ENCODE data around the gene PRR33. TPM values are rescaled to one million over a fixed set of nuclear protein-coding genes. Genes with fewer than 3 reads are reported as not detected.
A peak's percentile ranks its signal among the peaks of the same experiment; 100 is the strongest.
"Not testable (repeated sequence)": the region's sequence is repeated elsewhere in the genome, so short reads cannot be mapped to it uniquely, and the experiment has no call there.

PRR33 gene
- polyA plus RNA-seq (2013) = 7.8 TPM

DNA sequence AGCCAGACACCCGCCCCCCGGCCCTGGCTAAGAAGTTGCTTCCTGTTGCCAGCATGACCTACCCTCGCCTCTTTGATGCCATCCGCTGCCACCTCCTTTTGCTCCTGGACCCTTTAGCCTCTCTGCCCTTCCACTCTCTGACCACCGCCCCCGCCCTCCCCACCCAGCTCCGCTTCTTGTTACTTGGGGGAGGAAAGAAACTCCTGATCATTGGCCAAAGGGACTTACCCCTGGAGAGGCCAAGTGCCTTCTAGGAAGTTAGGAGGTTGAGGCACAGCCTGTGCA lies at the start of gene PRR33:
Gene PRR33 (minus strand): TSS at position 65 of the 285 bp plus-strand sequence. CDS start 1,311 bp downstream, outside the sequence.
- CTCF ChIA-PET = interaction anchor here (0.8 to 5.5 kb wide), 7 partner anchors 9 to 55 kb away, joined by 3 to 53 read pairs (median 4); partner anchors contain the start of genes MRPL23 and TNNT3
- H3K4me1 ChIP-seq (ENCODE audit: control extremely low read depth in 1 of 4, control insufficient read depth in 4 of 4, insufficient read depth in 4 of 4, low read length in 3 of 4) = peaks cover 7 to 83% (median 63%) of the 10 kb centered on the region in 4 experiments
- POLR2A ChIA-PET = interaction anchor here (0.8 to 2.3 kb wide), 4 partner anchors 26 to 55 kb away, joined by 4 to 7 read pairs (median 6); no protein-coding TSS in a partner anchor
- peaks cover 0 to 5% (median 2%) of the 10 kb centered on the region in 4 experiments for H3K36me3 ChIP-seq (ENCODE audit: control insufficient read depth in 4 of 4, insufficient read depth in 4 of 4, low read length in 3 of 4)
- peak within 1 kb of the TSS; percentile 43 to 87 (median 71) for H3K4me3 ChIP-seq (ENCODE audit: control insufficient read depth in 1 of 7, extremely low read depth in 1 of 7, insufficient read depth in 4 of 7, low read depth in 2 of 7, low read length in 6 of 7)
- WGBS (ENCODE audit: insufficient coverage) = 0% methylated on average over 2 of the region's 7 CpGs
- DNase-seq = peak in 1 of 3 donors; percentile 32
- H3K9me3 ChIP-seq (ENCODE audit: control extremely low read depth in 1 of 5, control insufficient read depth in 4 of 5, insufficient read depth in 2 of 5, low read depth in 1 of 5, low read length in 4 of 5) = no peaks in the 10 kb centered on the region
- H3K27ac ChIP-seq (ENCODE audit: insufficient read depth in 1 of 2, low read depth in 1 of 2, low read length in 2 of 2, poor library complexity in 1 of 2, severe bottlenecking in 2 of 2) = peak within 1 kb of the TSS; percentile 64 to 79
- no peaks in the 10 kb centered on the region for H3K27me3 ChIP-seq (replicated peaks in 2 of 5; ENCODE audit: control insufficient read depth in 4 of 5, insufficient read depth in 5 of 5, low read length in 4 of 5)

DNA sequence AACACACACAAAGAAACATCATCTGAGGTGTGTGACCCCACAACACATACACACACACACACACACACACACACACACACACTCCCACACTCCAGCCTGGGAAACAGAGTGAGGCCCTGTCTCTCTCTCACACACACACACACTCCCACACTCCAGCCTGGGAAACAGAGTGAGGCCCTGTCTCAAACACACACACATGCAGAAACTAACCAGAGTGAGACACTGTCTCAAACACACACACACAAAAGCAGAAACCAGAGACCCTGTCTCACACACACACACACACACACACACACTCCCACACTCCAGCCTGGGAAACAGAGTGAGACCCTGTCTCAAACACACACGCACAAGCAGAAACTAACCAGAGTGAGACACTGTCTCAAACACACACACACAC lies 48.1 kb upstream of the PRR33 start:
- WGBS (ENCODE audit: insufficient coverage) = no CpG with 5 or more reads among the region's 1 CpG
- H3K27me3 ChIP-seq (replicated peaks in 2 of 5; ENCODE audit: control insufficient read depth in 4 of 5, insufficient read depth in 5 of 5, low read length in 4 of 5); DNase-seq; H3K27ac ChIP-seq (ENCODE audit: insufficient read depth in 1 of 2, low read depth in 1 of 2, low read length in 2 of 2, poor library complexity in 1 of 2, severe bottlenecking in 2 of 2); H3K9me3 ChIP-seq (ENCODE audit: control extremely low read depth in 1 of 5, control insufficient read depth in 4 of 5, insufficient read depth in 2 of 5, low read depth in 1 of 5, low read length in 4 of 5); H3K4me3 ChIP-seq (ENCODE audit: control insufficient read depth in 1 of 7, extremely low read depth in 1 of 7, insufficient read depth in 4 of 7, low read depth in 2 of 7, low read length in 6 of 7); POLR2A ChIA-PET; CTCF ChIA-PET; H3K36me3 ChIP-seq (ENCODE audit: control insufficient read depth in 4 of 4, insufficient read depth in 4 of 4, low read length in 3 of 4): not testable (repeated sequence)
- peaks cover 0 to 37% (median 29%) of the 10 kb centered on the region in 4 experiments for H3K4me1 ChIP-seq (ENCODE audit: control extremely low read depth in 1 of 4, control insufficient read depth in 4 of 4, insufficient read depth in 4 of 4, low read length in 3 of 4)

DNA sequence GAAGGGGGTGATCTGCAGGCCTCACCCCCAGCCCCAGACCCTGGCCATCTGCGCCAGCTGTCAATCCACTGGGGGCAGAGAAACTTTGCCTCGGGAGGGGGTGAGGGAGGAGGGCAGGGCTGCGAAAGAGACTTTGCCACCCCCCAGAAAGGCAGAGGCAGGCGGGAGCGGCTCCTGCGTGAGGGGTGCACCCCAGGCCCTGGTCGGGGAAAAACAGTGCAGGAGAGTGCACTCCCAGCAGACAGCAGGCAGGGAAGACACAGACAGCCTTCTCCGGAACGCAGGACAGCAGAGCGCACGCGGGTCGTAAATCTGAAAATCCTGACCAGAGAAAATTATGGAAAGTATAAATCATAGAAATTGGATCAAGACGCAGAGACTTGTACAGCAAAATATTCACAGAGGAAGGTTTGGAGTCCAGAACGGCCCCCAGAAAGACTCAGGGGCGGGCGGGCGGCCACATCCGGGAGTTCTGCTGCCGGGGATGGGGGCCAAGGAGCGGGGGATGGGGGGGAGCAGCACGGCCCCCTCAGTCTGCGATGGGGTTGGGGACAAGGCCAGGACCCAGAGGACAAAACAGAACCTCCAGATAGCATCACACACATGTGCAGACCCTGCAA lies 47.4 kb upstream of the PRR33 start:
- H3K9me3 ChIP-seq (ENCODE audit: control extremely low read depth in 1 of 5, control insufficient read depth in 4 of 5, insufficient read depth in 2 of 5, low read depth in 1 of 5, low read length in 4 of 5) = no peaks in the 10 kb centered on the region
- 11% methylated on average over 19 of the region's 23 CpGs for WGBS (ENCODE audit: insufficient coverage)
- H3K27ac ChIP-seq (ENCODE audit: insufficient read depth in 1 of 2, low read depth in 1 of 2, low read length in 2 of 2, poor library complexity in 1 of 2, severe bottlenecking in 2 of 2) = no peak overlapping the region
- ChIA-PET POLR2A (no interaction called here), CTCF (interaction anchor here (1.1 to 1.9 kb wide), 3 partner anchors 43 to 63 kb away, joined by 3 to 6 read pairs (median 5); no protein-coding TSS in a partner anchor)
- peak; percentile 32 to 84 (median 66) for DNase-seq
- H3K4me1 ChIP-seq (ENCODE audit: control extremely low read depth in 1 of 4, control insufficient read depth in 4 of 4, insufficient read depth in 4 of 4, low read length in 3 of 4) = peaks cover 0 to 42% (median 31%) of the 10 kb centered on the region in 4 experiments
- H3K27me3 ChIP-seq (replicated peaks in 2 of 5; ENCODE audit: control insufficient read depth in 4 of 5, insufficient read depth in 5 of 5, low read length in 4 of 5) = no peaks in the 10 kb centered on the region
- H3K4me3 ChIP-seq (ENCODE audit: control insufficient read depth in 1 of 7, extremely low read depth in 1 of 7, insufficient read depth in 4 of 7, low read depth in 2 of 7, low read length in 6 of 7) = peak overlapping the region in 1 of 7 experiments; percentile 20
- H3K36me3 ChIP-seq (ENCODE audit: control insufficient read depth in 4 of 4, insufficient read depth in 4 of 4, low read length in 3 of 4) = no peaks in the 10 kb centered on the region

DNA sequence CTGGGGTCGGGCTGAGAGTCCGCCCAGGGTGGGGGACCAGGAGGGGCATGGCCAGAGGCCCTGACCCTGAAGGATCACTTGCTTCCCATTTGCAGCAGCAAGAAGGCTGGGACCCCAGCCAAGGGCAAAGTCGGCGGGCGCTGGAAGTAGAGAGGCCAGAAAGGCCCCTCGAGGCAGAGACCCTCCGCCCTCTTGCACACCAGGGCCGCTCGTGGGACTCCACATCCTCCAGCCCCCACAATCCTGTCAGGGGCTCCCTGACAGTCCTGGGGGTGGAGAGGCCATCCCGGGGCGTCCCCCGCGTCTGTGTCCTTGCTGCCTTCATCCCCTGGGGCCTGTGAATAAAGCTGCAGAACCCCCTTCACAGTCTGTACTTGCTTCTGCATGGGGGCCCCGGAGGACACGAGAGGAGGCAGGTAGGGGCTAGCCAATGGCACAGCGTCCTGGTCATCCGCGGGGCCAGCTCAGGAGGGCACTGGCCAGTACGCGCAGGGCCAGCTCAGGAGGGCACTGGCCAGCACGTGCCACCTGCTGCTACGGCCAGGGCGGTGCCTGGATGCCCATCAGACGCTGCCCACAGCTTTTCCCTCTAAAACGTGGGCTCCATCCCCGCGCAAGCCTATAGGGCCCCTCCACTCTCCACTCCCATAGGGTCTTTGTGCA lies 46.8 kb upstream of the PRR33 start:
- ChIA-PET POLR2A (no interaction called here), CTCF (interaction anchor here (0.9 to 1.9 kb wide), 5 partner anchors 9 to 62 kb away, joined by 3 to 6 read pairs (median 3); no protein-coding TSS in a partner anchor)
- Histone ChIP-seq H3K4me1 (ENCODE audit: control extremely low read depth in 1 of 4, control insufficient read depth in 4 of 4, insufficient read depth in 4 of 4, low read length in 3 of 4) (peaks cover 0 to 39% (median 31%) of the 10 kb centered on the region in 4 experiments), H3K9me3 (ENCODE audit: control extremely low read depth in 1 of 5, control insufficient read depth in 4 of 5, insufficient read depth in 2 of 5, low read depth in 1 of 5, low read length in 4 of 5) (no peaks in the 10 kb centered on the region), H3K36me3 (ENCODE audit: control insufficient read depth in 4 of 4, insufficient read depth in 4 of 4, low read length in 3 of 4) (no peaks in the 10 kb centered on the region), H3K4me3 (ENCODE audit: control insufficient read depth in 1 of 7, extremely low read depth in 1 of 7, insufficient read depth in 4 of 7, low read depth in 2 of 7, low read length in 6 of 7) (peak overlapping the region in 1 of 7 experiments; percentile 20), H3K27ac (ENCODE audit: insufficient read depth in 1 of 2, low read depth in 1 of 2, low read length in 2 of 2, poor library complexity in 1 of 2, severe bottlenecking in 2 of 2) (no peak overlapping the region), H3K27me3 (replicated peaks in 2 of 5; ENCODE audit: control insufficient read depth in 4 of 5, insufficient read depth in 5 of 5, low read length in 4 of 5) (no peaks in the 10 kb centered on the region)
- WGBS (ENCODE audit: insufficient coverage) = 88% methylated on average over 22 of the region's 27 CpGs
- DNase-seq = peak in 1 of 3 donors; percentile 9

DNA sequence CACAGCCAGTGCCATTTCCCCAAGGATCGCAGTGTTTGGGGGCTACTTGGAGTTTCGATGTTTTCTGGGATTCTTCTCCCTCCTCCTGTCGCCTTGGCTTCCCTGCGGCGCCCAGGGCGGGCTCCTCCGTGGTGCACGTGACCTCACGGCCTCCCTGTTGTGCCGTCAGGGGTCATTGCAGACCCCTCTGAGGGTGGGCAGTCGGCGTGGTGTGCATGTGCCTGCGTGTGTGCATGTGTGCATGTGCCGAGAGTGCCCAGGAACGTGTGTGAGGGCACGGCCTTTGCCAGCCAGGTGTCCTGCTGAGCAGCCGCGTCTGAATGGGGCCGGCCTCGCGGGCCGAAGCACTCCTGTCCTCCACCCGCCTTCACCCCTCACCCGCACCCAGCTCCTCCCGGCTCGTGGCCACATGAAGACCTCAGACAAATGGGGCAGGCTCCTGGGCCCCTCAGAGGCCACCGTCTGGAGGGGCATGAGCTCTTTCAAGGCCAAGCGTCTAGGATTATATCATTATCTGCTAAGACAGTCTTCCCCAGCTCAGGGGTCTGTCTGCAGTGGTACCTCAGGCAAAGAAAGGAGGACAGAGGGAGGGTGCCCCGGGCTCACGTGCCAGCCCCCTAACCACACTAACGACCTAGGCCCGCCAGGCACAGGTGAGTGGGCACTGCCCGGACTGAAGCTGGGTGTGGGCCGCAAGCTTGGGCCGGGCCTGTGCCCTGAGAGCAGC lies 46.1 kb upstream of the PRR33 start:
- 94% methylated on average over 28 of the region's 35 CpGs for WGBS (ENCODE audit: insufficient coverage)
- DNase-seq = no peak

DNA sequence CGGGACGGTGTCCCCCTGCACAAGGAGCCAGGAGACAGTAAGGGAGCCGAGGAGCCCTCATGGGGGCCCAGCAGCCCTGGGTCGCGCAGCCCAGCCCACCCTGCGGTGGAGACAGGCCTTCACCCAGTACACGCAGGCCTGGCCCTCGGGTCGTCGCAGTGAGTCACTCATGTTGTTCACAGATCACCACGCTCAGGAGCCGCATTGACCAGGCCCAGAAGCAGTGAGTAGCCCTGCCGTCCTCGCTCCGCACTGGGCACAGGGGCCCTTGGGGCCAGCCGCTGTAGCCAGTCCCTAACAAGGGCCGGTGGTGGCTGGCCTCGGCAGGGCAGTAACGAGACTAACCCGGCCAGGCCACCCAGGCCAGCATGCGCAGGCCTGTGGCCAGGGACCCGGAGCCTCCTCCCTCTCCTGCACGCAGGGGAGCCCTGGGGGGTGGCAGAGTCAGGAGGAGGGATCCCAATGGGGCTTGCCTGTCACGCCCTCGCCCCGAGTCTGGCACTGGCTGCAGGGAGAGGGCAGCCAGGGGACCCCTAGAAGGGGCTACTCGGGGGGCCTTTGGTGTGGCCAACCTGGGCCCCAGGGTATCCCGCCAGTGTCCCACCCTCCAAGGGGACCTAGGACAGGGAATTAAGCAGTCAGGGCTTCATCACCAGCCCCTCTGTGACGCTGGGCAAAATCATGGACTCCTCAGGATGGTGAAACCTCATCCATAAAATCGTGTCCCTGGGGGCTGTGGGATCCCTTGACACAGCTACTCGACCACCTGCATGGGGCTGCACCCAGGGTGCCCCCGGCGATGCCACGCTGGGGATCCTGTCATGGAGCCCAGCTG lies 45.3 kb upstream of the PRR33 start:
- WGBS (ENCODE audit: insufficient coverage) = 97% methylated on average over 31 of the region's 34 CpGs
- Histone ChIP-seq H3K9me3 (ENCODE audit: control extremely low read depth in 1 of 5, control insufficient read depth in 4 of 5, insufficient read depth in 2 of 5, low read depth in 1 of 5, low read length in 4 of 5) (no peaks in the 10 kb centered on the region), H3K4me1 (ENCODE audit: control extremely low read depth in 1 of 4, control insufficient read depth in 4 of 4, insufficient read depth in 4 of 4, low read length in 3 of 4) (peaks cover 0 to 35% (median 27%) of the 10 kb centered on the region in 4 experiments), H3K4me3 (ENCODE audit: control insufficient read depth in 1 of 7, extremely low read depth in 1 of 7, insufficient read depth in 4 of 7, low read depth in 2 of 7, low read length in 6 of 7) (no peak overlapping the region), H3K27ac (ENCODE audit: insufficient read depth in 1 of 2, low read depth in 1 of 2, low read length in 2 of 2, poor library complexity in 1 of 2, severe bottlenecking in 2 of 2) (no peak overlapping the region), H3K27me3 (replicated peaks in 2 of 5; ENCODE audit: control insufficient read depth in 4 of 5, insufficient read depth in 5 of 5, low read length in 4 of 5) (no peaks in the 10 kb centered on the region), H3K36me3 (ENCODE audit: control insufficient read depth in 4 of 4, insufficient read depth in 4 of 4, low read length in 3 of 4) (no peaks in the 10 kb centered on the region)
- POLR2A ChIA-PET = no interaction called here
- CTCF ChIA-PET = interaction anchor here (0.7 to 1.7 kb wide), 5 partner anchors 30 to 41 kb away, joined by 3 to 5 read pairs (median 3); no protein-coding TSS in a partner anchor
- DNase-seq = no peak

More for the DNA sequence above, 46.1 kb upstream of the PRR33 start:
- Histone ChIP-seq H3K27me3 (replicated peaks in 2 of 5; ENCODE audit: control insufficient read depth in 4 of 5, insufficient read depth in 5 of 5, low read length in 4 of 5) (no peaks in the 10 kb centered on the region), H3K4me3 (ENCODE audit: control insufficient read depth in 1 of 7, extremely low read depth in 1 of 7, insufficient read depth in 4 of 7, low read depth in 2 of 7, low read length in 6 of 7) (no peak overlapping the region), H3K36me3 (ENCODE audit: control insufficient read depth in 4 of 4, insufficient read depth in 4 of 4, low read length in 3 of 4) (no peaks in the 10 kb centered on the region), H3K9me3 (ENCODE audit: control extremely low read depth in 1 of 5, control insufficient read depth in 4 of 5, insufficient read depth in 2 of 5, low read depth in 1 of 5, low read length in 4 of 5) (no peaks in the 10 kb centered on the region), H3K4me1 (ENCODE audit: control extremely low read depth in 1 of 4, control insufficient read depth in 4 of 4, insufficient read depth in 4 of 4, low read length in 3 of 4) (peaks cover 0 to 38% (median 30%) of the 10 kb centered on the region in 4 experiments), H3K27ac (ENCODE audit: insufficient read depth in 1 of 2, low read depth in 1 of 2, low read length in 2 of 2, poor library complexity in 1 of 2, severe bottlenecking in 2 of 2) (no peak overlapping the region)
- POLR2A ChIA-PET = no interaction called here
- CTCF ChIA-PET = interaction anchor here (0.7 to 1.9 kb wide), 7 partner anchors 9 to 62 kb away, joined by 3 to 6 read pairs (median 3); no protein-coding TSS in a partner anchor
